Left ventricle myocardium inferior (tissue), 1 donor: ENCODE measurements around the gene PLEKHM2. TPM values are rescaled to one million over a fixed set of nuclear protein-coding genes. Genes with fewer than 3 reads are reported as not detected.
A peak's percentile ranks its signal among the peaks of the same experiment; 100 is the strongest.

Experiments used
- DNase-seq: peaks from one replicate; pipeline ENCODE4 v3.0.0-alpha.2; 2020
- H3K27ac ChIP-seq: fragments of 200-600 bp; replicated peaks from 2 replicates; pipeline ENCODE4 v1.8.0; 2021
- H3K27me3 ChIP-seq: fragments of 200-600 bp; 2 replicates; pipeline ENCODE4 v1.8.0; 2021; ENCODE audit warnings: low read depth
- H3K36me3 ChIP-seq: fragments of 200-600 bp; 2 replicates; pipeline ENCODE4 v1.8.0; 2021
- H3K4me1 ChIP-seq: fragments of 200-600 bp; 2 replicates; pipeline ENCODE4 v1.8.0; 2021
- H3K4me3 ChIP-seq: fragments of 200-600 bp; 2 replicates; pipeline ENCODE4 v1.8.0; 2021; ENCODE audit warnings: mild to moderate bottlenecking, moderate library complexity
- H3K9me3 ChIP-seq: fragments of 200-600 bp; replicated peaks from 2 replicates; pipeline ENCODE4 v1.8.0; 2021
- intact Hi-C: fragments of 100-400 bp; cut with micrococcal nuclease; formaldehyde crosslinking; loops from one replicate; pipeline ENCODE4 v1.11.0; 2022
- total RNA-seq: library from RNA; stranded (reverse); fragmentation: NEBNext Ultra II Directional; extraction: Animal tissue kit (Norgen Biotek cat#: 25700); gene quantifications from one replicate; pipeline ENCODE4 v1.2.1, GENCODE V29; 2021
- TF ChIP-seq, protein P1 (sequence below): fragments of 200-600 bp; IDR thresholded peaks from 2 replicates; pipeline ENCODE4 v1.8.0; 2021; ENCODE audit warnings: antibody characterized with exemption, mild to moderate bottlenecking, borderline replicate concordance
- donor health status: DM: no; HTN: yes; CAD: no; lungs with severe emphysema.

The PLEKHM2 gene
- total RNA-seq, 1 donor from 2014 or later, result 90.3 TPM

DNA sequence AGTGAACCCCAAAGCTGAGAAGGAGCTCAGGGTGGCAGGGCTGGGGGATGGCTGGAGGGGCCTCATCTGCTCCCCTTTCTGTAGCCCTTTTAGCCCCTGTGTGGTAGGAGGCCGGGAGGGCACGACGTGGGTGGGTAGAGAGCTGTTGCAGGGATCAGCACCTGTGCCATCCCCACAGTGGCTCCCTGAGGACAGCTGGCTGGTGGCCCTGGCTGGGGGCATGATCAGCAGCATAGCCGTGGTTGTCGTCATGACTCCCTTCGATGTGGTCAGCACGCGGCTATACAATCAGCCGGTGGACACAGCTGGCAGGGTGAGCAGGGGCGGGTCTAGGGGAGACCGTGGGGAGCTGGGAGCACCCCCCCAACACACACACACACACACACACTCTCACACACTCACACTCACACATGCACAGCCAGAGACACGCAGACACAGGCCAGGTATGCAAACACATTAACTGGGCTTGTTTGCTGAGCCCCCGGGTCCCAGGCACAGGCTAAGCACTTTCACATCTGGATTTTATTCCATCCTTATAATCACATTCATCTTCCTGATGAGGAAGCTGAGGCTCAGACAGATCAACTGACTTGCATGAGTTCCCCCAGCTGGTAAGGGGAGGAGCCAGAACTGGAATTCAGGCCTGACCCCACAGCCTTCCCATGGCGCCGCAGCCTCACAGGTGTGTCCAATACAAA is 54.4 kb downstream of the PLEKHM2 start:
- Histone ChIP-seq H3K27ac (peak overlapping the region; percentile 95), H3K36me3 (peaks cover 14% of the 10 kb centered on the region), H3K4me1 (peaks cover 63% of the 10 kb centered on the region), H3K9me3 (no peaks in the 10 kb centered on the region), H3K4me3 (peak overlapping the region; percentile 64), H3K27me3 (no peaks in the 10 kb centered on the region)
- DNase-seq, result no peak
- intact Hi-C loops, result no loop called here
- TF ChIP-seq, protein P1, sequence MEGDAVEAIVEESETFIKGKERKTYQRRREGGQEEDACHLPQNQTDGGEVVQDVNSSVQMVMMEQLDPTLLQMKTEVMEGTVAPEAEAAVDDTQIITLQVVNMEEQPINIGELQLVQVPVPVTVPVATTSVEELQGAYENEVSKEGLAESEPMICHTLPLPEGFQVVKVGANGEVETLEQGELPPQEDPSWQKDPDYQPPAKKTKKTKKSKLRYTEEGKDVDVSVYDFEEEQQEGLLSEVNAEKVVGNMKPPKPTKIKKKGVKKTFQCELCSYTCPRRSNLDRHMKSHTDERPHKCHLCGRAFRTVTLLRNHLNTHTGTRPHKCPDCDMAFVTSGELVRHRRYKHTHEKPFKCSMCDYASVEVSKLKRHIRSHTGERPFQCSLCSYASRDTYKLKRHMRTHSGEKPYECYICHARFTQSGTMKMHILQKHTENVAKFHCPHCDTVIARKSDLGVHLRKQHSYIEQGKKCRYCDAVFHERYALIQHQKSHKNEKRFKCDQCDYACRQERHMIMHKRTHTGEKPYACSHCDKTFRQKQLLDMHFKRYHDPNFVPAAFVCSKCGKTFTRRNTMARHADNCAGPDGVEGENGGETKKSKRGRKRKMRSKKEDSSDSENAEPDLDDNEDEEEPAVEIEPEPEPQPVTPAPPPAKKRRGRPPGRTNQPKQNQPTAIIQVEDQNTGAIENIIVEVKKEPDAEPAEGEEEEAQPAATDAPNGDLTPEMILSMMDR, result no peak

DNA sequence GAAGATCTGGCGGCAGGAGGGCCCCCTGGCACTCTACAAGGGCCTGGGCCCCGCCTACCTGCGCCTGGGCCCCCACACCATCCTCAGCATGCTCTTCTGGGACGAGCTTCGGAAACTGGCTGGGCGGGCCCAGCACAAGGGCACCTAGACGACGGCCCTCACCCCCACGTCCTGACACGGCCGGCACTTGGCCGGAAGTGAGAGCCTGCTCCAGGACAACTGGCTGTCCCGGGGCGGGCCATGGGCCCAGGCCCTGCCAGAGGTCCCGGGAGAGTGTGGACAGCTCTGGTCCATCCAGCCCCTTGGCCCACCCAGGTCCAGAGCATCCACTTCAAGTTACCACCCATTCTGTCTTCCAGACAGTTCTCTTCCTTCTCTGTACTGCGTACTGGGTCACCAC is 55.1 kb downstream of the PLEKHM2 start:
- Histone ChIP-seq H3K27me3 (no peaks in the 10 kb centered on the region), H3K36me3 (peaks cover 8% of the 10 kb centered on the region)
- intact Hi-C loops, result no loop called here

DNA sequence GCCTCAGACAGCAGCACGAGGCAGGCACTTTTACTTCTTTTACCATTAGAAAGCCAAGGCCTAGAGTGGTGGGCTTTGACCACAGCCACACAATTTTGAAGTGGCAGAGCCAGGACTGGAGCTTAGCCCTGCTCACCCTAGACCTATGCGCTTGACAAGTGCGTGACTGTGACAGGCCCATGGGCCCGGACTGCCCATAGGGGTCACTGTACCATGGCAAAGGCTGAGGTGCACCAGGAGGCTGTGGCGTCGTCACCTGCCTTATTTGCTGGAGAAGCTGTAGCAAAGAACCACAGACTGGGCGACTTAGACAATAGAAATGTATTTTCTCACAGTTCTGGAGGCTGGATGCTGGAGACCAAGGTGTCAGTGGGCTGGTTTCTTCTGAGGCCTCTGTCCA is 55.6 kb downstream of the PLEKHM2 start:
- intact Hi-C loops, result no loop called here
- TF ChIP-seq, protein P1, result peak; percentile 30
- Histone ChIP-seq H3K4me3 (no peak overlapping the region), H3K4me1 (peaks cover 56% of the 10 kb centered on the region), H3K9me3 (no peaks in the 10 kb centered on the region), H3K27me3 (no peaks in the 10 kb centered on the region), H3K27ac (no peak overlapping the region), H3K36me3 (peaks cover 3% of the 10 kb centered on the region)
- no peak for DNase-seq

More for the DNA sequence above, 55.1 kb downstream of the PLEKHM2 start:
- H3K4me3 ChIP-seq, result no peak overlapping the region
- no peak for DNase-seq
- H3K9me3 ChIP-seq, result no peaks in the 10 kb centered on the region
- TF ChIP-seq, protein P1, result no peak
- H3K27ac ChIP-seq, result peak overlapping the region; percentile 95
- H3K4me1 ChIP-seq, result peaks cover 61% of the 10 kb centered on the region

DNA sequence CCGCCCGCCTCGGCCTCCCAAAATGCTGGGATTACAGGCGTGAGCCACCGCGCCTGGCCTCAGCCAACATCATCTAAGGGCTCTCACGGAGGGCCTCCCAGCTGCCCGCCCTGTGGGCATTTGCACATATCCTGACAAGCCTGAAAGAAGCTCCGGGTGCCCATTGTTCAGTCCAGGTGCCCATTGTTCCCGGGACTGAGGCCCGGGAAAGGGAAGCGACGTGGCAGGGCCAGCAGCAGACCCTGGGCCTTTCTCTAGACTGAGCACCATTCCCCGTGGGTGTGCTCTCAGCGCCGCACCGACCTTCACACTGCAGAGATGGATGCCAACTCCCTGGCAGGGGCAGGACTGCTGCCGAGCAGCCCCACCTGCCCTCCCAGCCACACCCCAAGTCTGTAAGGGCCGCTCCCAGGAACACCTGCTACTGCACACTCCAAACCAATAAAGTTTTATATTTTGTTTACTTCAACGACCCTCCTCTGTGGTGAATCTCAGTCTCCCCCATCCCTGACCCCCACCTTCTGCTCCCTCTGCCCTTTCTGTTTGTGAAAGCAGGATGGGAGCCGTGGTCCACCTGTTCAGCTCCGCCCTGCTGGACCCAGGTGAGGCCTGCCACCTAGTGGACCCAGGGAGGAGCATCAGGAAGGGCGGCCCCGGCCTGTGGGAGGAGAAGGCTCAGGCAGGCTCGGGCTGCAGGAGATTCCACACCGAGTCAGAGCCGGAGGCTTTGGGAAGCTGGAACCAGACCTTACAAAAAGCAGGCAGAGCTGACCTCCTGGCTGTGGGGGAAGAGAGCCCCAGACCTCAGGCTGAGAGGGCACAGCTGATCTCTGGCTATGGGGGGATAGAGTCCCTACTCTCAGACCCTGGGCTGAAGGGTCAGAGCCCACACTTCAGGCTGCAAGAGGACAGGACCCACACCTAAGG is 57.1 kb downstream of the PLEKHM2 start:
- Histone ChIP-seq H3K36me3 (no peaks in the 10 kb centered on the region), H3K27me3 (no peaks in the 10 kb centered on the region), H3K4me3 (no peak overlapping the region), H3K4me1 (peaks cover 43% of the 10 kb centered on the region), H3K27ac (no peak overlapping the region), H3K9me3 (no peaks in the 10 kb centered on the region)
- peak; percentile 66 for DNase-seq
- TF ChIP-seq, protein P1, result peak; percentile 84
- intact Hi-C loops, result no loop called here

DNA sequence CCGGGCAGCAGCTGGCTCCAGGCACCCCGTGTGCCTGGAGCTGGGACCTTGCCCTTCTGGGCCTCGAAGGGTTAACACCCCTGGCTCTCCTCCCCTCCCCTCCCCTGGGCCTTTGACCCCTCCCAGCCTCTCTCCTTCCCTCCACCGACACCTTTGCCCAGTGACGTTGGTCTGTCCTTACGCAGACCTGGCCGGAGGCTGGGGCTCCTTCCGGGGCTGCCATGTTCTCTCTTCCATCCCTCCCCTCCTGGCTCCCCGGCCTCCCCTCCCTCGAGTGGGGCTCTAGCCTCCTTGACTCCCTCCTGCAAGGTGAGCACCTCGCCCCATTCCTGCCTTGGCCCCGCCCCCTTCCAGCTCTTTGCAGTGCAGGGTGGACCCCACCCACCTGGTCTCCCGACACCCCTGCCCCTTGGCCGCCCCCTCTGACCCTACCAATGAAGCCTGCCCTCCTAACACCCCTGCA is 58.2 kb downstream of the PLEKHM2 start, which contains the start of gene TMEM82:
TSS of gene TMEM82 (plus strand) at position 161 of the 463 bp plus-strand sequence. CDS start at position 222, 61 bp downstream.
- no peaks in the 10 kb centered on the region for H3K36me3 ChIP-seq
- intact Hi-C loops, result no loop called here

More for the DNA sequence above, 58.2 kb downstream of the PLEKHM2 start, which contains the start of gene TMEM82:
- Histone ChIP-seq H3K4me1 (peaks cover 32% of the 10 kb centered on the region), H3K27me3 (no peaks in the 10 kb centered on the region), H3K9me3 (no peaks in the 10 kb centered on the region), H3K4me3 (no peak within 1 kb of the TSS), H3K27ac (no peak within 1 kb of the TSS)
- TF ChIP-seq, protein P1, result no peak
- no peak for DNase-seq
